BE2C (cell line): Measurements from ENCODE around the gene ATAD3C.
"Not testable (repeated sequence)": the region's sequence is repeated elsewhere in the genome, so short reads cannot be mapped to it uniquely, and the experiment has no call there.

Source experiments
- DNase-seq: peaks from one replicate; pipeline ENCODE4 v3.0.0-alpha.2; 2020
- H3K27me3 ChIP-seq: fragments of 250-450 bp; sonication (Bioruptor Pico); 2 replicates; pipeline ENCODE4 v1.5.1; 2020; ENCODE audit warnings: mild to moderate bottlenecking
- H3K36me3 ChIP-seq: fragments of 250-450 bp; sonication (Bioruptor Pico); 2 replicates; pipeline ENCODE4 v1.5.1; 2020; ENCODE audit warnings: mild to moderate bottlenecking
- H3K4me1 ChIP-seq: fragments of 250-450 bp; sonication (Bioruptor Pico); 2 replicates; pipeline ENCODE4 v1.5.1; 2020
- H3K4me3 ChIP-seq: 2 replicates; pipeline ENCODE4 v1.5.1; 2011; ENCODE audit warnings: low read depth, low read length
- H3K9me3 ChIP-seq: fragments of 250-450 bp; sonication (Bioruptor Pico); 2 replicates; pipeline ENCODE4 v1.5.1; 2020
- CTCF ChIP-seq: IDR thresholded peaks from 2 replicates; pipeline ENCODE4 v1.5.1; 2012; ENCODE audit warnings: mild to moderate bottlenecking, low read depth, low read length

Gene ATAD3C

GRCh38 chr1:1438531-1439381, 10.7 kb upstream of the ATAD3C start:
- no peak for TF ChIP-seq CTCF
- Histone ChIP-seq H3K4me1 (peaks cover 17% of the 10 kb centered on the region), H3K36me3 (no peaks in the 10 kb centered on the region), H3K27me3 (no peaks in the 10 kb centered on the region), H3K4me3 (no peak overlapping the region), H3K9me3 (no peaks in the 10 kb centered on the region)
- no peak for DNase-seq

GRCh38 chr1:1439546-1440261, 9.8 kb upstream of the ATAD3C start:
- H3K4me1 ChIP-seq = peaks cover 9% of the 10 kb centered on the region; the same call in 1 of the 2 replicates
- DNase-seq = no peak
- no peaks in the 10 kb centered on the region for H3K36me3 ChIP-seq

GRCh38 chr1:1440262-1441001, 9.1 kb upstream of the ATAD3C start:
- TF ChIP-seq CTCF = no peak
- no peak for DNase-seq
- H3K27me3 ChIP-seq = no peaks in the 10 kb centered on the region
- H3K4me3 ChIP-seq = no peak overlapping the region
- no peaks in the 10 kb centered on the region for H3K9me3 ChIP-seq
- H3K36me3 ChIP-seq = no peaks in the 10 kb centered on the region
- H3K4me1 ChIP-seq = peaks cover 2% of the 10 kb centered on the region; the same call in 1 of the 2 replicates

More at GRCh38 chr1:1439546-1440261, 9.8 kb upstream of the ATAD3C start:
- H3K27me3 ChIP-seq = no peaks in the 10 kb centered on the region
- no peak overlapping the region for H3K4me3 ChIP-seq
- H3K9me3 ChIP-seq = no peaks in the 10 kb centered on the region
- no peak for TF ChIP-seq CTCF

- peak; percentile 95 for TF ChIP-seq CTCF
- Histone ChIP-seq H3K27me3 (no peaks in the 10 kb centered on the region), H3K4me3 (no peak overlapping the region), H3K36me3 (no peaks in the 10 kb centered on the region), H3K4me1 (peaks cover 2% of the 10 kb centered on the region; the same call in 1 of the 2 replicates), H3K9me3 (no peaks in the 10 kb centered on the region)
- peak; percentile 83 for DNase-seq
Measured at GRCh38 chr1:1441002-1441888, 8.2 kb upstream of the ATAD3C start.

GRCh38 chr1:1442069-1442770, 7.3 kb upstream of the ATAD3C start:
- Histone ChIP-seq H3K36me3 (no peaks in the 10 kb centered on the region), H3K27me3 (no peaks in the 10 kb centered on the region), H3K9me3 (no peaks in the 10 kb centered on the region), H3K4me3 (no peak overlapping the region), H3K4me1 (peaks cover 2% of the 10 kb centered on the region; the same call in 1 of the 2 replicates)
- no peak for TF ChIP-seq CTCF
- peak; percentile 15 for DNase-seq

GRCh38 chr1:1446631-1447030, 2.9 kb upstream of the ATAD3C start:
- H3K27me3 ChIP-seq, DNase-seq, H3K4me1 ChIP-seq, H3K9me3 ChIP-seq, H3K4me3 ChIP-seq, H3K36me3 ChIP-seq: not testable (repeated sequence)

- not testable (repeated sequence) for H3K36me3 ChIP-seq, H3K4me1 ChIP-seq, H3K27me3 ChIP-seq, H3K9me3 ChIP-seq, H3K4me3 ChIP-seq, DNase-seq
Measured at GRCh38 chr1:1450616-1451015, 1.1 kb downstream of the ATAD3C start.
